ENCODE measurements around the gene PPP1R3D. TPM values are rescaled to one million over a fixed set of nuclear protein-coding genes. Genes with fewer than 3 reads are reported as not detected.

The PPP1R3D gene
- total RNA-seq, 4 donors from 2014 or later, result 7.2 to 8.7 (median 8.0) TPM

GRCh38 chr20:59935457-59936185 lies 4.5 kb downstream of the PPP1R3D start:
- Histone ChIP-seq H3K36me3 (no peaks in the 10 kb centered on the region), H3K4me1 (peaks cover 0 to 54% (median 22%) of the 10 kb centered on the region in 4 donors), H3K27me3 (no peaks in the 10 kb centered on the region), H3K27ac (no peak overlapping the region), H3K9me3 (no peaks in the 10 kb centered on the region), H3K4me3 (no peak overlapping the region)
- WGBS, 2 donors, result 89 to 91% methylated on average over 8 of the region's 8 CpGs
- no peak for DNase-seq (ENCODE audit: low spot score in 2 of 2)
- TF ChIP-seq EP300 (IDR thresholded peaks at IDR 0.05) (no peak), CTCF (IDR thresholded peaks at IDR 0.05) (no peak), POLR2A (IDR thresholded peaks at IDR 0.05) (no peak)

GRCh38 chr20:59933849-59934585 lies 6.1 kb downstream of the PPP1R3D start:
- Histone ChIP-seq H3K27ac (peak overlapping the region; percentile 80 to 93 (median 88)), H3K36me3 (no peaks in the 10 kb centered on the region), H3K4me3 (peak overlapping the region; percentile 75 to 87 (median 78)), H3K27me3 (no peaks in the 10 kb centered on the region), H3K4me1 (peaks cover 0 to 50% (median 18%) of the 10 kb centered on the region in 4 donors), H3K9me3 (no peaks in the 10 kb centered on the region)
- 4 to 6% methylated on average over 16 to 45 of the region's 59 CpGs for WGBS, 2 donors
- TF ChIP-seq POLR2A (IDR thresholded peaks at IDR 0.05) (peak in 1 of 2 donors; percentile 17), EP300 (IDR thresholded peaks at IDR 0.05) (peak in 1 of 2 donors; percentile 14), CTCF (IDR thresholded peaks at IDR 0.05) (peak; percentile 95 to 98 (median 97))
- peak; percentile 62 to 66 for DNase-seq (ENCODE audit: low spot score in 2 of 2)

GRCh38 chr20:59933296-59933848 lies 6.7 kb downstream of the PPP1R3D start, which contains the start of gene SYCP2:
Gene SYCP2 (minus strand): TSS chr20:59933637. CDS start chr20:59922413, 11,224 bp downstream.
- Histone ChIP-seq H3K36me3 (no peaks in the 10 kb centered on the region), H3K27ac (peak within 1 kb of the TSS; percentile 80 to 93 (median 88)), H3K4me1 (peaks cover 0 to 43% (median 11%) of the 10 kb centered on the region in 4 donors), H3K27me3 (no peaks in the 10 kb centered on the region), H3K4me3 (peak within 1 kb of the TSS; percentile 75 to 87 (median 78)), H3K9me3 (no peaks in the 10 kb centered on the region)
- TF ChIP-seq POLR2A (IDR thresholded peaks at IDR 0.05), result no peak
- TF ChIP-seq CTCF (IDR thresholded peaks at IDR 0.05), result no peak
- TF ChIP-seq EP300 (IDR thresholded peaks at IDR 0.05), result no peak
- WGBS, 2 donors, result 59 to 60% methylated on average over 19 to 34 of the region's 65 CpGs
- no peak for DNase-seq (ENCODE audit: low spot score in 2 of 2)

GRCh38 chr20:59932616-59933295 lies 7.3 kb downstream of the PPP1R3D start:
- Histone ChIP-seq H3K9me3 (no peaks in the 10 kb centered on the region), H3K27ac (peak overlapping the region in 1 of 4 donors; percentile 85), H3K4me3 (peak overlapping the region in 3 of 4 donors; percentile 75 to 81 (median 75)), H3K4me1 (peaks cover 0 to 37% (median 5%) of the 10 kb centered on the region in 4 donors), H3K27me3 (no peaks in the 10 kb centered on the region), H3K36me3 (no peaks in the 10 kb centered on the region)
- 88 to 89% methylated on average over 72 of the region's 72 CpGs for WGBS, 2 donors
- DNase-seq (ENCODE audit: low spot score in 2 of 2), result no peak
- TF ChIP-seq POLR2A (IDR thresholded peaks at IDR 0.05) (no peak), EP300 (IDR thresholded peaks at IDR 0.05) (no peak), CTCF (IDR thresholded peaks at IDR 0.05) (no peak)

All from tibial nerve (tissue), 4 donors.